SK-N-SH (cell line): ENCODE data around the gene C10orf62. TPM values are rescaled to one million over a fixed set of nuclear protein-coding genes. Genes with fewer than 3 reads are reported as not detected.

Experiments used
- CTCF ChIA-PET: fragments of 300-600, 350-600 bp; formaldehyde crosslinking; extraction: SDS; loops from one replicate; lab custom pipeline; 2021; lab: Yijun Ruan, JAX
- POLR2A ChIA-PET: fragments of 350-600 bp; sonication (Branson Sonifier 250); formaldehyde crosslinking; extraction: SDS; loops from one replicate; lab custom pipeline; 2020; ENCODE audit warnings: antibody characterized with exemption, inconsistent platforms; lab: Yijun Ruan, JAX
- DNase-seq: peaks from one replicate; pipeline ENCODE4 v3.0.0; 2012
- H2AFZ ChIP-seq: fragments of 200-600 bp; sonication (generic); 2 replicates; pipeline ENCODE4 v1.8.1; 2016; ENCODE audit warnings: antibody characterized with exemption, mild to moderate bottlenecking, low read depth
- H3F3A ChIP-seq: fragments of 200-600 bp; sonication (generic); replicated peaks from 2 replicates; pipeline ENCODE3; 2016; ENCODE audit warnings: antibody characterized with exemption, mild to moderate bottlenecking; ENCODE audit not compliant: insufficient read depth
- H3K27ac ChIP-seq, 2 experiments: fragments of 200-500 bp in 1 of 2; fragments of 200-600 bp in 1 of 2; sonication (Bioruptor generic) in 1 of 2; sonication (generic), shearing (Covaris generic) in 1 of 2; 2 replicates each; pipeline versions ENCODE4 v1.5.1 to v1.6.1; 2014 to 2016; ENCODE audit warnings: low read depth in 2 of 2, inconsistent platforms in 1 of 2, low read length in 1 of 2, mild to moderate bottlenecking in 1 of 2, mixed read lengths in 1 of 2
- H3K27me3 ChIP-seq: fragments of 200-600 bp; sonication (generic), shearing (Covaris generic); 2 replicates; pipeline ENCODE4 v1.6.1; 2016; ENCODE audit warnings: mixed run types; ENCODE audit not compliant: insufficient read depth
- H3K36me3 ChIP-seq, 2 experiments: fragments of 200-500 bp in 1 of 2; fragments of 200-600 bp in 1 of 2; sonication (Bioruptor generic) in 1 of 2; sonication (generic) in 1 of 2; replicated peaks in 1 of 2; 2 replicates each; pipeline versions ENCODE3 to v1.5.1; 2014 to 2016; ENCODE audit warnings: low read length in 1 of 2, mild to moderate bottlenecking in 1 of 2; ENCODE audit not compliant: insufficient read depth in 2 of 2, control insufficient read depth in 1 of 2
- H3K4me1 ChIP-seq, 2 experiments: fragments of 200-500 bp in 1 of 2; fragments of 200-600 bp in 1 of 2; sonication (Bioruptor generic) in 1 of 2; sonication (generic), shearing (Covaris generic) in 1 of 2; 2 replicates each; pipeline versions ENCODE4 v1.5.1 to v1.6.1; 2014 to 2016; ENCODE audit warnings: low read depth in 1 of 2, low read length in 1 of 2, mixed run types in 1 of 2; ENCODE audit not compliant: insufficient read depth in 2 of 2, control insufficient read depth in 1 of 2
- H3K4me2 ChIP-seq: fragments of 200-600 bp; sonication (generic), shearing (Covaris generic); 2 replicates; pipeline ENCODE4 v1.6.1; 2017; ENCODE audit warnings: mixed run types
- H3K4me3 ChIP-seq, 2 experiments: fragments of 200-500 bp in 1 of 2; fragments of 200-600 bp in 1 of 2; sonication (Bioruptor generic) in 1 of 2; sonication (generic), shearing (Covaris generic) in 1 of 2; 2 replicates each; pipeline versions ENCODE4 v1.5.1 to v1.8.1; 2014 to 2016; ENCODE audit warnings: low read depth in 2 of 2, inconsistent platforms in 1 of 2, low read length in 1 of 2, mild to moderate bottlenecking in 1 of 2, mixed read lengths in 1 of 2, moderate library complexity in 1 of 2
- H3K79me2 ChIP-seq: fragments of 200-600 bp; sonication (generic); 2 replicates; pipeline ENCODE4 v1.8.1; 2017; ENCODE audit warnings: mild to moderate bottlenecking; ENCODE audit not compliant: insufficient read depth
- H3K9ac ChIP-seq: fragments of 200-600 bp; sonication (generic); 2 replicates; pipeline ENCODE4 v1.6.1; 2017; ENCODE audit warnings: mixed run types
- H3K9me2 ChIP-seq: fragments of 200-600 bp; sonication (generic); 2 replicates; pipeline ENCODE4 v1.6.1; 2017; ENCODE audit warnings: mixed run types
- H3K9me3 ChIP-seq: fragments of 200-600 bp; sonication (generic); 2 replicates; pipeline ENCODE4 v1.6.1; 2017; ENCODE audit warnings: mixed run types, mild to moderate bottlenecking, moderate library complexity
- H4K20me1 ChIP-seq: fragments of 200-600 bp; sonication (generic); 2 replicates; pipeline ENCODE4 v1.6.1; 2017; ENCODE audit warnings: mild to moderate bottlenecking, mixed run types; ENCODE audit not compliant: insufficient read depth
- CTCF ChIP-seq: fragments of 200-600 bp; sonication (generic); IDR thresholded peaks from 2 replicates; pipeline ENCODE4 v1.6.1; 2017; ENCODE audit warnings: antibody characterized with exemption, mild to moderate bottlenecking, moderate library complexity
- ELF1 ChIP-seq: IDR thresholded peaks from 2 replicates; pipeline ENCODE4 v1.4.0; 2012
- EP300 ChIP-seq, 2 experiments: IDR thresholded peaks; 2 replicates each; pipeline versions ENCODE4 v1.4.0 to v1.6.1; 2012; ENCODE audit warnings: borderline replicate concordance in 1 of 2, low read depth in 1 of 2, low read length in 1 of 2
- FOXM1 ChIP-seq: IDR thresholded peaks from 2 replicates; pipeline ENCODE4 v1.4.0; 2012; ENCODE audit warnings: low read depth, mild to moderate bottlenecking
- GATA2 ChIP-seq: sonication (generic); formaldehyde crosslinking; IDR thresholded peaks from 2 replicates; pipeline ENCODE4 v1.5.0; 2020; ENCODE audit warnings: mild to moderate bottlenecking, missing genetic modification reagents
- JUND ChIP-seq: IDR thresholded peaks from 2 replicates; pipeline ENCODE4 v1.4.0; 2012
- MEF2A ChIP-seq: IDR thresholded peaks from 2 replicates; pipeline ENCODE4 v1.4.0; 2012; ENCODE audit warnings: low read depth, borderline replicate concordance
- PBX3 ChIP-seq: IDR thresholded peaks from 2 replicates; pipeline ENCODE4; 2012
- POLR2AphosphoS5 ChIP-seq: IDR thresholded peaks from 2 replicates; pipeline ENCODE4 v1.6.1; 2012; ENCODE audit warnings: low read depth, low read length
- REST ChIP-seq: IDR thresholded peaks from 2 replicates; pipeline ENCODE4 v1.6.1; 2012; ENCODE audit warnings: mild to moderate bottlenecking, low read depth, low read length, moderate library complexity
- RFX5 ChIP-seq: IDR thresholded peaks from 2 replicates; pipeline ENCODE4 v1.6.1; 2012; ENCODE audit warnings: mild to moderate bottlenecking, improper control_type of control experiment, low read length
- RXRA ChIP-seq: IDR thresholded peaks from 2 replicates; pipeline ENCODE4 v1.4.0; 2012; ENCODE audit warnings: low read depth, mild to moderate bottlenecking, borderline replicate concordance
- SMC3 ChIP-seq: IDR thresholded peaks from 2 replicates; pipeline ENCODE4 v1.6.1; 2012; ENCODE audit warnings: low read depth, low read length, improper control_type of control experiment
- TAF1 ChIP-seq: IDR thresholded peaks from 2 replicates; pipeline ENCODE4 v1.6.1; 2012; ENCODE audit warnings: low read depth, mild to moderate bottlenecking, low read length, moderate library complexity, borderline replicate concordance
- TCF12 ChIP-seq: IDR thresholded peaks from 2 replicates; pipeline ENCODE4 v1.4.0; 2012
- TEAD4 ChIP-seq: IDR thresholded peaks from 2 replicates; pipeline ENCODE4 v1.4.0; 2012; ENCODE audit warnings: mild to moderate bottlenecking, borderline replicate concordance; ENCODE audit not compliant: insufficient read depth
- USF1 ChIP-seq: IDR thresholded peaks from 2 replicates; pipeline ENCODE4 v1.4.0; 2012; ENCODE audit warnings: low read depth, borderline replicate concordance
- USF2 ChIP-seq: fragments of 150-350 bp; IDR thresholded peaks from 2 replicates; pipeline ENCODE4 v1.6.1; 2017; ENCODE audit warnings: antibody characterized with exemption, low read length, low read depth, borderline replicate concordance
- WGBS: methylation state at CpG from one replicate; pipeline ENCODE4 v1.1.6; 2017; ENCODE audit warnings: low lambda C conversion rate; 5-methylcytosine and 5-hydroxymethylcytosine counted together
- polyA plus RNA-seq, 3 experiments: library from polyadenylated mRNA; depleted of rRNA; stranded (reverse); fragments of >200 nt; gene quantifications; 2 replicates each; pipeline ENCODE4 v1.2.3, GENCODE V29; 2012

C10orf62 gene
- polyA plus RNA-seq, 1 of the 3 experiments (the other 2 are of a cell fraction): 0.07 TPM

GRCh38 chr10:97547962-97548361 is 41.6 kb upstream of the C10orf62 start:
- POLR2A ChIA-PET: no interaction called here
- Histone ChIP-seq H4K20me1 (no peaks in the 10 kb centered on the region), H3K9me3 (no peaks in the 10 kb centered on the region), H3K27ac (no peak overlapping the region; a peak in 1 of 4 replicates), H3K4me1 (peaks cover 27 to 30% of the 10 kb centered on the region in 2 experiments; a peak in 3 of 4 replicates), H3K4me2 (no peak overlapping the region), H3K36me3 (no peaks in the 10 kb centered on the region), H3K9ac (no peak overlapping the region), H3F3A (peaks cover 13% of the 10 kb centered on the region), H3K79me2 (peaks cover 48% of the 10 kb centered on the region), H3K27me3 (no peaks in the 10 kb centered on the region), H2AFZ (no peak overlapping the region), H3K9me2 (no peaks in the 10 kb centered on the region), H3K4me3 (no peak overlapping the region)
- TF ChIP-seq SMC3 (no peak), RFX5 (no peak), POLR2AphosphoS5 (no peak), TCF12 (0 out of 2 replicates have a peak, but pooled peaks have one; percentile 5), GATA2 (CRISPR knock-in tag) (no peak), TAF1 (no peak)
- DNase-seq: no peak
- 90% methylated on average over 3 of the region's 4 CpGs for WGBS
- CTCF ChIA-PET: interaction anchor here (0.5 to 8.4 kb wide), 7 partner anchors 9 to 224 kb away, joined by 3 to 132 read pairs (median 3); no protein-coding TSS in a partner anchor

GRCh38 chr10:97548828-97549455 is 40.6 kb upstream of the C10orf62 start:
- 92% methylated on average over 13 of the region's 13 CpGs for WGBS
- CTCF ChIA-PET: interaction anchor here (1.2 to 8.4 kb wide), 5 partner anchors 8 to 85 kb away, joined by 3 to 132 read pairs (median 61); partner anchors contain the start of gene ANKRD2
- TF ChIP-seq ELF1 (no peak), USF2 (no peak), TAF1 (no peak), REST (no peak), FOXM1 (no peak), CTCF (no peak), USF1 (no peak), PBX3 (no peak), EP300 (IDR thresholded peaks at IDR 0.05; ENCODE audit: borderline replicate concordance in 1 of 2, low read depth in 1 of 2, low read length in 1 of 2) (no peak), TEAD4 (no peak), RXRA (no peak), JUND (no peak), RFX5 (no peak), TCF12 (no peak), MEF2A (no peak)

More at GRCh38 chr10:97548828-97549455, 40.6 kb upstream of the C10orf62 start:
- DNase-seq: no peak
- Histone ChIP-seq H3F3A (peaks cover 5% of the 10 kb centered on the region), H3K9me3 (no peaks in the 10 kb centered on the region), H3K27ac (peak overlapping the region; percentile 31 to 73; a peak in 3 of 4 replicates), H2AFZ (no peak overlapping the region), H3K4me3 (no peak overlapping the region), H3K27me3 (no peaks in the 10 kb centered on the region), H3K9ac (no peak overlapping the region), H3K9me2 (no peaks in the 10 kb centered on the region), H4K20me1 (no peaks in the 10 kb centered on the region), H3K4me1 (peaks cover 23 to 27% of the 10 kb centered on the region in 2 experiments; a peak in 3 of 4 replicates), H3K36me3 (no peaks in the 10 kb centered on the region), H3K79me2 (peaks cover 46% of the 10 kb centered on the region), H3K4me2 (peak overlapping the region; percentile 41; the same call in 1 of the 2 replicates)
- POLR2A ChIA-PET: no interaction called here
